ENCODE results near the gene ZNF322. TPM values are rescaled to one million over a fixed set of nuclear protein-coding genes. Genes with fewer than 3 reads are reported as not detected.

Gene ZNF322
- total and polyA plus RNA-seq, 12 donors, result 4.0 to 14.5 (median 13.0) TPM

GRCh38 chr6:26646074-26646473, 13.5 kb downstream of the ZNF322 start:
- no peak overlapping the region for H3K4me3 ChIP-seq
- H3K27ac ChIP-seq, result no peak overlapping the region
- H3K4me1 ChIP-seq, result no peaks in the 10 kb centered on the region
- 96 to 100% methylated on average over 1 of the region's 1 CpG for WGBS, 2 donors
- peaks cover 0 to 74% (median 8%) of the 10 kb centered on the region in 11 donors for H3K9me3 ChIP-seq
- TF ChIP-seq CTCF (IDR thresholded peaks at IDR 0.05), result no peak
- ATAC-seq (no peak), DNase-seq (no peak)
- intact Hi-C loops (cut with DNase I), result no loop called here
- no peaks in the 10 kb centered on the region for H3K27me3 ChIP-seq
- peaks cover 0 to 61% (median 25%) of the 10 kb centered on the region in 9 donors for H3K36me3 ChIP-seq

- no peak for DNase-seq
- no peak for TF ChIP-seq CTCF (IDR thresholded peaks at IDR 0.05)
- WGBS, 2 donors, result 97 to 98% methylated on average over 2 of the region's 2 CpGs
- Histone ChIP-seq H3K36me3 (peaks cover 0 to 78% (median 44%) of the 10 kb centered on the region in 9 donors), H3K9me3 (peaks cover 0 to 83% (median 12%) of the 10 kb centered on the region in 11 donors), H3K27me3 (no peaks in the 10 kb centered on the region), H3K4me1 (no peaks in the 10 kb centered on the region), H3K4me3 (no peak overlapping the region), H3K27ac (no peak overlapping the region)
- no peak for ATAC-seq
- intact Hi-C loops (cut with DNase I), result loop anchor here in 1 of 10 donors (5.0 kb wide), 1 partner anchor 946 kb away; no protein-coding TSS in a partner anchor
Measured at GRCh38 chr6:26640806-26641205, 18.7 kb downstream of the ZNF322 start.

- ATAC-seq, result no peak
- Histone ChIP-seq H3K27ac (no peak overlapping the region), H3K36me3 (peaks cover 0 to 15% (median 0%) of the 10 kb centered on the region in 9 donors), H3K27me3 (no peaks in the 10 kb centered on the region), H3K4me1 (no peaks in the 10 kb centered on the region), H3K4me3 (no peak overlapping the region), H3K9me3 (peaks cover 0 to 19% (median 6%) of the 10 kb centered on the region in 11 donors)
- intact Hi-C loops (cut with DNase I), result no loop called here
- TF ChIP-seq CTCF (IDR thresholded peaks at IDR 0.05), result no peak
- WGBS, 2 donors, result 37 to 38% methylated on average over 1 of the region's 1 CpG
- no peak for DNase-seq
Measured at GRCh38 chr6:26629359-26629758, 30.2 kb downstream of the ZNF322 start.

- DNase-seq, result no peak
- intact Hi-C loops (cut with DNase I), result no loop called here
- Histone ChIP-seq H3K4me3 (no peak overlapping the region), H3K27ac (no peak overlapping the region), H3K36me3 (peaks cover 0 to 1% (median 0%) of the 10 kb centered on the region in 9 donors), H3K4me1 (no peaks in the 10 kb centered on the region), H3K27me3 (no peaks in the 10 kb centered on the region), H3K9me3 (peaks cover 0 to 11% (median 9%) of the 10 kb centered on the region in 11 donors)
- no peak for TF ChIP-seq CTCF (IDR thresholded peaks at IDR 0.05)
- 80 to 86% methylated on average over 7 of the region's 7 CpGs for WGBS, 2 donors
- no peak for ATAC-seq
Measured at GRCh38 chr6:26627843-26628242, 31.7 kb downstream of the ZNF322 start.

Measured in heart right ventricle (tissue), 16 donors.